ENCODE measurements around the gene ACTR1A. TPM values are rescaled to one million over a fixed set of nuclear protein-coding genes. Genes with fewer than 3 reads are reported as not detected.

The ACTR1A gene
- total and polyA plus RNA-seq, 9 of the 15 experiments (the other 6 are each of a cell fraction or from before 2014, with no cell fraction given): 36.3 to 77.2 (median 49.6) TPM

DNA sequence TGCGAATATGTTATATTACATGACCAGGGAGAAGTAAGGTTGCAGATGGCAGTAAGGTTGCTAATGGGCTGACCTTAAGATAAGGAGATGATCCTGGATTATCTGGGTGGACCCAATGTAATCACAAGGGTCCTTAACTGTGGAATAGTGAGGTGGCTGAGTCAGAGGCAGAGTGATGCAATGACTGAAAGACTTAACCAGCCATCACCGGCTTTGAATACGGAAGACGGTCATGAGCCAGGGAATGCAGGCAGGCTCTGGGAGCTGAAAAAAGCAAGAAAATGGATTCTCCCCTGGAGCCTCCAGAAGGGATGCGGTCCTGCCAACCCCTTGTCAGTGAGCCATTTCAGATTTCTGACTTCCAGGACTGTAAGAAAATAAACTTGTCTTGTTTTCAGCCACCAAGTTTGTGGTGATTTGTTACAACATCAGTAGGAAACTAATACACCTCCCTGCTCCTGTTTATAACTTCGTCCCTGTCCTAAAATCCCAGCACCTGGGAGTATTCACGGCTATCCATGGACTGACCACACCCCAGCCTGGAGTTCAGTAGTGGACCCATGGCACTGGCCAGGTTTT, 46.5 kb downstream of the ACTR1A start (continued):
- TF ChIP-seq MLLT1 (IDR thresholded peaks at IDR 0.05) (no peak), E2F5 (CRISPR knock-in tag; IDR thresholded peaks at IDR 0.05) (no peak), ZC3H4 (CRISPR knock-in tag; IDR thresholded peaks at IDR 0.05; ENCODE audit: borderline replicate concordance) (no peak), ZNF318 (IDR thresholded peaks at IDR 0.05; ENCODE audit: borderline replicate concordance in 1 of 2, low read depth in 1 of 2) (peak in 1 of 2 experiments; percentile 65; a peak in 1 of 4 replicates), ATF1 (CRISPR knock-in tag; IDR thresholded peaks at IDR 0.05) (no peak), ATF1 (tag; IDR thresholded peaks at IDR 0.05) (peak; percentile 31), NFXL1 (CRISPR knock-in tag; IDR thresholded peaks at IDR 0.05) (no peak), CBFA2T2 (conservative IDR thresholded peaks at IDR 0.05) (peak; percentile 40; the same call in 1 of the 2 replicates), BHLHE40 (IDR thresholded peaks at IDR 0.05; ENCODE audit: low read length) (no peak), ZNF444 (CRISPR knock-in tag; IDR thresholded peaks at IDR 0.05) (no peak), CBX1 (IDR thresholded peaks at IDR 0.05; ENCODE audit: low read depth) (no peak), CHD1 (IDR thresholded peaks at IDR 0.05; ENCODE audit: low read length) (no peak)
- TF ChIP-seq, protein P1, sequence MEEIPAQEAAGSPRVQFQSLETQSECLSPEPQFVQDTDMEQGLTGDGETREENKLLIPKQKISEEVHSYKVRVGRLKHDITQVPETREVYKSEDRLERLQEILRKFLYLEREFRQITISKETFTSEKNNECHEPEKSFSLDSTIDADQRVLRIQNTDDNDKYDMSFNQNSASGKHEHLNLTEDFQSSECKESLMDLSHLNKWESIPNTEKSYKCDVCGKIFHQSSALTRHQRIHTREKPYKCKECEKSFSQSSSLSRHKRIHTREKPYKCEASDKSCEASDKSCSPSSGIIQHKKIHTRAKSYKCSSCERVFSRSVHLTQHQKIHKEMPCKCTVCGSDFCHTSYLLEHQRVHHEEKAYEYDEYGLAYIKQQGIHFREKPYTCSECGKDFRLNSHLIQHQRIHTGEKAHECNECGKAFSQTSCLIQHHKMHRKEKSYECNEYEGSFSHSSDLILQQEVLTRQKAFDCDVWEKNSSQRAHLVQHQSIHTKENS (CRISPR knock-in tag; IDR thresholded peaks at IDR 0.05): no peak
- TF ChIP-seq, protein P2, sequence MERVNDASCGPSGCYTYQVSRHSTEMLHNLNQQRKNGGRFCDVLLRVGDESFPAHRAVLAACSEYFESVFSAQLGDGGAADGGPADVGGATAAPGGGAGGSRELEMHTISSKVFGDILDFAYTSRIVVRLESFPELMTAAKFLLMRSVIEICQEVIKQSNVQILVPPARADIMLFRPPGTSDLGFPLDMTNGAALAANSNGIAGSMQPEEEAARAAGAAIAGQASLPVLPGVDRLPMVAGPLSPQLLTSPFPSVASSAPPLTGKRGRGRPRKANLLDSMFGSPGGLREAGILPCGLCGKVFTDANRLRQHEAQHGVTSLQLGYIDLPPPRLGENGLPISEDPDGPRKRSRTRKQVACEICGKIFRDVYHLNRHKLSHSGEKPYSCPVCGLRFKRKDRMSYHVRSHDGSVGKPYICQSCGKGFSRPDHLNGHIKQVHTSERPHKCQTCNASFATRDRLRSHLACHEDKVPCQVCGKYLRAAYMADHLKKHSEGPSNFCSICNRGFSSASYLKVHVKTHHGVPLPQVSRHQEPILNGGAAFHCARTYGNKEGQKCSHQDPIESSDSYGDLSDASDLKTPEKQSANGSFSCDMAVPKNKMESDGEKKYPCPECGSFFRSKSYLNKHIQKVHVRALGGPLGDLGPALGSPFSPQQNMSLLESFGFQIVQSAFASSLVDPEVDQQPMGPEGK (CRISPR knock-in tag; IDR thresholded peaks at IDR 0.05; ENCODE audit: borderline replicate concordance): peak; percentile 20; the same call in 1 of the 2 replicates
